ENCODE data around the gene S100A8.

Gene S100A8

GRCh38 chr1:153390938-153391710 is at the start of gene S100A8:
TSS of gene S100A8 (minus strand) at chr1:153391073. CDS start at chr1:153390535, 538 bp downstream.
- no peak within 1 kb of the TSS for H3K4me3 ChIP-seq (ENCODE audit: low read depth in 1 of 5, low read length in 5 of 5)
- H3K36me3 ChIP-seq (ENCODE audit: control insufficient read depth in 5 of 5, insufficient read depth in 5 of 5, low read length in 5 of 5) = no peaks in the 10 kb centered on the region
- no peak within 1 kb of the TSS for H3K9ac ChIP-seq (ENCODE audit: low read length in 5 of 5)
- H3K9me3 ChIP-seq (ENCODE audit: control insufficient read depth in 5 of 5, low read length in 5 of 5) = no peaks in the 10 kb centered on the region
- peaks cover 0 to 11% (median 8%) of the 10 kb centered on the region in 5 donors for H3K4me1 ChIP-seq (ENCODE audit: control insufficient read depth in 5 of 5, insufficient read depth in 5 of 5, low read length in 5 of 5)
- H3K27me3 ChIP-seq (ENCODE audit: control insufficient read depth in 5 of 5, insufficient read depth in 4 of 5, low read length in 5 of 5) = peaks cover 0 to 18% (median 10%) of the 10 kb centered on the region in 5 donors
- H3K27ac ChIP-seq (ENCODE audit: low read depth, low read length) = no peak within 1 kb of the TSS

GRCh38 chr1:153439273-153439672 is 48.4 kb upstream of the S100A8 start:
- Histone ChIP-seq H3K9ac (ENCODE audit: low read length in 5 of 5) (no peak overlapping the region), H3K4me3 (ENCODE audit: low read depth in 1 of 5, low read length in 5 of 5) (no peak overlapping the region), H3K9me3 (ENCODE audit: control insufficient read depth in 5 of 5, low read length in 5 of 5) (peaks cover 0 to 6% (median 4%) of the 10 kb centered on the region in 5 donors), H3K4me1 (ENCODE audit: control insufficient read depth in 5 of 5, insufficient read depth in 5 of 5, low read length in 5 of 5) (no peaks in the 10 kb centered on the region), H3K36me3 (ENCODE audit: control insufficient read depth in 5 of 5, insufficient read depth in 5 of 5, low read length in 5 of 5) (no peaks in the 10 kb centered on the region), H3K27me3 (ENCODE audit: control insufficient read depth in 5 of 5, insufficient read depth in 4 of 5, low read length in 5 of 5) (peaks cover 0 to 14% (median 10%) of the 10 kb centered on the region in 5 donors), H3K27ac (ENCODE audit: low read depth, low read length) (no peak overlapping the region)

- peaks cover 0 to 6% (median 4%) of the 10 kb centered on the region in 5 donors for H3K9me3 ChIP-seq (ENCODE audit: control insufficient read depth in 5 of 5, low read length in 5 of 5)
- no peak overlapping the region for H3K27ac ChIP-seq (ENCODE audit: low read depth, low read length)
- no peak overlapping the region for H3K9ac ChIP-seq (ENCODE audit: low read length in 5 of 5)
- H3K4me3 ChIP-seq (ENCODE audit: low read depth in 1 of 5, low read length in 5 of 5) = no peak overlapping the region
- no peaks in the 10 kb centered on the region for H3K4me1 ChIP-seq (ENCODE audit: control insufficient read depth in 5 of 5, insufficient read depth in 5 of 5, low read length in 5 of 5)
- no peaks in the 10 kb centered on the region for H3K36me3 ChIP-seq (ENCODE audit: control insufficient read depth in 5 of 5, insufficient read depth in 5 of 5, low read length in 5 of 5)
- peaks cover 0 to 10% (median 4%) of the 10 kb centered on the region in 5 donors for H3K27me3 ChIP-seq (ENCODE audit: control insufficient read depth in 5 of 5, insufficient read depth in 4 of 5, low read length in 5 of 5)
Observed at GRCh38 chr1:153438599-153438998, 47.7 kb upstream of the S100A8 start.

GRCh38 chr1:153437236-153437635 is 46.4 kb upstream of the S100A8 start:
- Histone ChIP-seq H3K4me1 (ENCODE audit: control insufficient read depth in 5 of 5, insufficient read depth in 5 of 5, low read length in 5 of 5) (no peaks in the 10 kb centered on the region), H3K4me3 (ENCODE audit: low read depth in 1 of 5, low read length in 5 of 5) (no peak overlapping the region), H3K27ac (ENCODE audit: low read depth, low read length) (no peak overlapping the region), H3K9me3 (ENCODE audit: control insufficient read depth in 5 of 5, low read length in 5 of 5) (no peaks in the 10 kb centered on the region), H3K9ac (ENCODE audit: low read length in 5 of 5) (no peak overlapping the region), H3K36me3 (ENCODE audit: control insufficient read depth in 5 of 5, insufficient read depth in 5 of 5, low read length in 5 of 5) (no peaks in the 10 kb centered on the region), H3K27me3 (ENCODE audit: control insufficient read depth in 5 of 5, insufficient read depth in 4 of 5, low read length in 5 of 5) (peaks cover 0 to 11% (median 2%) of the 10 kb centered on the region in 5 donors)

GRCh38 chr1:153434746-153435455 is 44.0 kb upstream of the S100A8 start:
- Histone ChIP-seq H3K27ac (ENCODE audit: low read depth, low read length) (no peak overlapping the region), H3K9me3 (ENCODE audit: control insufficient read depth in 5 of 5, low read length in 5 of 5) (no peaks in the 10 kb centered on the region), H3K36me3 (ENCODE audit: control insufficient read depth in 5 of 5, insufficient read depth in 5 of 5, low read length in 5 of 5) (no peaks in the 10 kb centered on the region), H3K27me3 (ENCODE audit: control insufficient read depth in 5 of 5, insufficient read depth in 4 of 5, low read length in 5 of 5) (peaks cover 0 to 11% (median 2%) of the 10 kb centered on the region in 5 donors), H3K4me1 (ENCODE audit: control insufficient read depth in 5 of 5, insufficient read depth in 5 of 5, low read length in 5 of 5) (no peaks in the 10 kb centered on the region), H3K9ac (ENCODE audit: low read length in 5 of 5) (no peak overlapping the region), H3K4me3 (ENCODE audit: low read depth in 1 of 5, low read length in 5 of 5) (no peak overlapping the region)

GRCh38 chr1:153432874-153433681 is 42.2 kb upstream of the S100A8 start:
- Histone ChIP-seq H3K27me3 (ENCODE audit: control insufficient read depth in 5 of 5, insufficient read depth in 4 of 5, low read length in 5 of 5) (peaks cover 0 to 25% (median 6%) of the 10 kb centered on the region in 5 donors), H3K9me3 (ENCODE audit: control insufficient read depth in 5 of 5, low read length in 5 of 5) (no peaks in the 10 kb centered on the region), H3K4me1 (ENCODE audit: control insufficient read depth in 5 of 5, insufficient read depth in 5 of 5, low read length in 5 of 5) (no peaks in the 10 kb centered on the region), H3K4me3 (ENCODE audit: low read depth in 1 of 5, low read length in 5 of 5) (no peak overlapping the region), H3K9ac (ENCODE audit: low read length in 5 of 5) (no peak overlapping the region), H3K36me3 (ENCODE audit: control insufficient read depth in 5 of 5, insufficient read depth in 5 of 5, low read length in 5 of 5) (no peaks in the 10 kb centered on the region), H3K27ac (ENCODE audit: low read depth, low read length) (no peak overlapping the region)

- Histone ChIP-seq H3K4me1 (ENCODE audit: control insufficient read depth in 5 of 5, insufficient read depth in 5 of 5, low read length in 5 of 5) (no peaks in the 10 kb centered on the region), H3K9ac (ENCODE audit: low read length in 5 of 5) (no peak overlapping the region), H3K9me3 (ENCODE audit: control insufficient read depth in 5 of 5, low read length in 5 of 5) (no peaks in the 10 kb centered on the region), H3K4me3 (ENCODE audit: low read depth in 1 of 5, low read length in 5 of 5) (no peak overlapping the region), H3K36me3 (ENCODE audit: control insufficient read depth in 5 of 5, insufficient read depth in 5 of 5, low read length in 5 of 5) (no peaks in the 10 kb centered on the region), H3K27me3 (ENCODE audit: control insufficient read depth in 5 of 5, insufficient read depth in 4 of 5, low read length in 5 of 5) (peaks cover 0 to 25% (median 6%) of the 10 kb centered on the region in 5 donors), H3K27ac (ENCODE audit: low read depth, low read length) (no peak overlapping the region)
Observed at GRCh38 chr1:153431928-153432327, 41.1 kb upstream of the S100A8 start.

GRCh38 chr1:153431427-153431826 is 40.6 kb upstream of the S100A8 start:
- no peak overlapping the region for H3K4me3 ChIP-seq (ENCODE audit: low read depth in 1 of 5, low read length in 5 of 5)
- H3K4me1 ChIP-seq (ENCODE audit: control insufficient read depth in 5 of 5, insufficient read depth in 5 of 5, low read length in 5 of 5) = no peaks in the 10 kb centered on the region
- no peak overlapping the region for H3K27ac ChIP-seq (ENCODE audit: low read depth, low read length)
- no peaks in the 10 kb centered on the region for H3K9me3 ChIP-seq (ENCODE audit: control insufficient read depth in 5 of 5, low read length in 5 of 5)
- peaks cover 0 to 25% (median 4%) of the 10 kb centered on the region in 5 donors for H3K27me3 ChIP-seq (ENCODE audit: control insufficient read depth in 5 of 5, insufficient read depth in 4 of 5, low read length in 5 of 5)
- no peak overlapping the region for H3K9ac ChIP-seq (ENCODE audit: low read length in 5 of 5)
- H3K36me3 ChIP-seq (ENCODE audit: control insufficient read depth in 5 of 5, insufficient read depth in 5 of 5, low read length in 5 of 5) = no peaks in the 10 kb centered on the region

- no peaks in the 10 kb centered on the region for H3K36me3 ChIP-seq (ENCODE audit: control insufficient read depth in 5 of 5, insufficient read depth in 5 of 5, low read length in 5 of 5)
- no peaks in the 10 kb centered on the region for H3K9me3 ChIP-seq (ENCODE audit: control insufficient read depth in 5 of 5, low read length in 5 of 5)
- H3K4me1 ChIP-seq (ENCODE audit: control insufficient read depth in 5 of 5, insufficient read depth in 5 of 5, low read length in 5 of 5) = no peaks in the 10 kb centered on the region
- H3K4me3 ChIP-seq (ENCODE audit: low read depth in 1 of 5, low read length in 5 of 5) = no peak overlapping the region
- no peak overlapping the region for H3K9ac ChIP-seq (ENCODE audit: low read length in 5 of 5)
- H3K27ac ChIP-seq (ENCODE audit: low read depth, low read length) = no peak overlapping the region
- H3K27me3 ChIP-seq (ENCODE audit: control insufficient read depth in 5 of 5, insufficient read depth in 4 of 5, low read length in 5 of 5) = peaks cover 0 to 25% (median 4%) of the 10 kb centered on the region in 5 donors
Observed at GRCh38 chr1:153431002-153431401, 40.1 kb upstream of the S100A8 start.

Measured in subcutaneous abdominal adipose tissue (tissue), 5 donors.